Rectal smooth muscle tissue (tissue), 1 donor: ENCODE measurements around the gene CMTM6.
A peak's percentile ranks its signal among the peaks of the same experiment; 100 is the strongest.
"Not testable (repeated sequence)": the region's sequence is repeated elsewhere in the genome, so short reads cannot be mapped to it uniquely, and the experiment has no call there.

Source experiments
- H3K27ac ChIP-seq: one replicate; pipeline ENCODE4 v1.7.0; 2013; ENCODE audit warnings: low read depth, low read length, inconsistent platforms
- H3K27me3 ChIP-seq: one replicate; pipeline ENCODE4 v1.7.0; 2013; ENCODE audit warnings: low read length; ENCODE audit not compliant: control insufficient read depth, insufficient read depth
- H3K36me3 ChIP-seq: one replicate; pipeline ENCODE4 v1.7.0; 2013; ENCODE audit warnings: low read length; ENCODE audit not compliant: control insufficient read depth, insufficient read depth
- H3K4me1 ChIP-seq: one replicate; pipeline ENCODE4 v1.7.0; 2013; ENCODE audit warnings: low read length; ENCODE audit not compliant: control insufficient read depth, insufficient read depth
- H3K4me3 ChIP-seq: one replicate; pipeline ENCODE4 v1.7.0; 2013; ENCODE audit warnings: low read length
- H3K9ac ChIP-seq: one replicate; pipeline ENCODE4 v1.7.0; 2013; ENCODE audit warnings: low read length

The CMTM6 gene

DNA sequence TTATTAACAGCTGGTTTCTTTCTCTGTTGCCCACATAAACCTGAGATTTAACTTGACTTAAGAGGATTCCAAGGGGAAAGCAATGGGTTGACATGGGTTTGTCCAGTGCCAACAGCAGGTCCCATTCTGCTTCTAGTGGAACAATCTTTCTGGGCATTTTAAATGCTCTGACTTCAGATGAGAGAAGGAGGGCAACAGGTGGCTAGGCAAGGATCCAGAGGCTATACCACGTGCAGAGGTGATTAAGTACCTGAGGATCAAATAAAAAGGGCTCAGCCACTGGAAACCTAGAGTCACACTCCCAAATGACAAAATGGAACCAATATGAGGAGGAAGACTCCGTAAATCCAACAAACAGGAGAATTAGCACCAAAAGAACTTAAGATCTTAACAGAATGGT lies 28.5 kb downstream of the CMTM6 start:
- H3K9ac ChIP-seq: no peak overlapping the region
- H3K27ac ChIP-seq: no peak overlapping the region
- H3K4me1 ChIP-seq: no peaks in the 10 kb centered on the region
- H3K4me3 ChIP-seq: no peak overlapping the region
- no peaks in the 10 kb centered on the region for H3K36me3 ChIP-seq
- no peaks in the 10 kb centered on the region for H3K27me3 ChIP-seq

DNA sequence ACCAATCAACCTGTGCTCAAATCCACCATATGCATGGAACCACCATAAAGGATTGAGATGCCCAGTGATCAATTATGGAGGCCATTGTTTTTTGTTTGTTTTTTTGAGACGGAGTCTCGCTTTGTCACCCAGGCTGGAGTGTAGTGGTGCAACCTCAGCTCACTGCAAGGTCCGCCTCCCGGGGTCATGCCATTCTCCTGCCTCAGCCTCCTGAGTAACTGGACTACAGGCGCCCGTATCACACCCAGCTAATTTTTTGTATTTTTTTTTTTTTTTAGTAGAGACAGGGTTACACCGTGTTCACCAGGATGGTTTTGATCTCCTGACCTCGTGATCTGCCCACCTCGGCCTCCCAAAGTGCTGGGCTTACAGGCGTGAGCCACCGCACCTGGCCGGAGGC lies 30.5 kb downstream of the CMTM6 start:
- H3K27me3 ChIP-seq, H3K4me1 ChIP-seq, H3K9ac ChIP-seq, H3K27ac ChIP-seq, H3K4me3 ChIP-seq, H3K36me3 ChIP-seq: not testable (repeated sequence)

DNA sequence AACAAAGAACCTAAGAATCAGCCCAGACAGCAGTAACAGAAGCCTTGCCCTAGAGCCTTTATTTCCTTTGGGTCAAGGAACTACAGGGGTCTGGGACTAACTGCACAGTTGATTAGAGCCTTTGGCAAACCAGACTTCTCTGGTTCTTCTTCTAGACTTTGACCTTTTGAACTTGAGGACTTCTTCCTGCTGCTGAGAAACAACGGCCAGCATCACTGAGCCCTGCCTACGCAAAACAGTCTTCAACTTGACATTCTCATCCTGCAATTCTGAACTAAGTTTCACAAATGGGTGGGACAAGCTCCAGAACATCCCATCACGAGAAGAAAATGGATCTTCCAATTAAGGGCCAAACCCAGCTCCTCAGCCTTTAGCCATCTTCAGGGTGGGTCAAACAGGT lies 31.4 kb downstream of the CMTM6 start:
- H3K36me3 ChIP-seq: no peaks in the 10 kb centered on the region
- H3K9ac ChIP-seq: no peak overlapping the region
- no peaks in the 10 kb centered on the region for H3K4me1 ChIP-seq
- H3K27me3 ChIP-seq: no peaks in the 10 kb centered on the region
- no peak overlapping the region for H3K27ac ChIP-seq
- no peak overlapping the region for H3K4me3 ChIP-seq

DNA sequence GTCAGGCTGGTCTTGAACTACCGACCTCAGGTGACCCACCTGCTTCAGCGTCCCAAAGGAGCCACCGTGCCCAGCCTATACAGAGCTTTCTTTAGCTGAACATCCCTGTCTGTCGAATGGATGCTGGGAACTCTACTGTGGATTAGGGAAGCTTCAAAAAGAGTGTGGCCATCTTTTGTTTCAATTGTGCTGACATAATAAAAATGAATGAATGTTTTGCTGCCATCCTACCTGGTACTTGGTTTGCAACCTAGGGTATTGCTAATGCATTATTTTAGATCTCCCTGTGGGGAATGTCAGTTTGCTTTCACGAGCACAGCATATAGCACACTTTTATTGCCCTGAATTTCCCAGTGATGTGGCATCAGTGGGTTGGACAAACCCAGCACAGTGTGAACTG lies 32.3 kb downstream of the CMTM6 start:
- Histone ChIP-seq H3K4me1 (no peaks in the 10 kb centered on the region), H3K9ac (no peak overlapping the region), H3K4me3 (no peak overlapping the region), H3K36me3 (no peaks in the 10 kb centered on the region), H3K27me3 (no peaks in the 10 kb centered on the region), H3K27ac (no peak overlapping the region)

DNA sequence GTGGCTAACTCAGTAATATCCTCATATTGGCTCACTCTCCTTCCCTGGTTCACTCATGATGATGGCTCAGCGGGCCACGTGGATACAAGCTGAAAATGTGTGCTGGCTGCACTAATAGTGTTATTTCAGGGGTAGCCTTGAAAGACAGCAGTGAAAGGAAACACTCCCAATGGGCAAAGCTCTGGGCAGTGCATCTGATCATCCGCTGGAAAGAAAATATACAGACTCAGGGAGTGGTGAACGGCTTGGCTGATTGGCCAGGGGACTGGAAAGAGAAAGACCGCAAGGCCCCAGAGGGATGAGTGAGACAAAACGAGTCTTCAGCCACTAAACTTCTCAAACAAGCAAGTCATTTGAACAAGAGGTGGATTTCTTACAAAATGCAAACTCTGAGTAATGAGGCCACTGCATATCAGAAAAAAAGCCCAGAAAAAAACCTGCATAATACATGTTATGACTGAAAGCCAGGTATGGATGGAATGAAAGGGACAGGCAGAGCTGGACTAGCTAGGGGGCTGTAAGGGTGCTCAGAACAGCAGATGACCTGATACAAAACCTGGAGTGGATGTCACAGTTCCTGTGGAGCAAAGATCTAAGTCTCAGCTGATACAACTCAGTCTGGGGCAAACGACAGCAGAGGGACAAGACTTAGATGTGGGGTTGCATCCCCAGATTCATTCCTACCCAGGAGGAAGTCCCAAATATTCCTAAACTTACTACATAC lies 33.3 kb downstream of the CMTM6 start:
- H3K9ac ChIP-seq: no peak overlapping the region
- no peak overlapping the region for H3K27ac ChIP-seq
- H3K27me3 ChIP-seq: no peaks in the 10 kb centered on the region
- no peak overlapping the region for H3K4me3 ChIP-seq
- H3K4me1 ChIP-seq: no peaks in the 10 kb centered on the region
- no peaks in the 10 kb centered on the region for H3K36me3 ChIP-seq

DNA sequence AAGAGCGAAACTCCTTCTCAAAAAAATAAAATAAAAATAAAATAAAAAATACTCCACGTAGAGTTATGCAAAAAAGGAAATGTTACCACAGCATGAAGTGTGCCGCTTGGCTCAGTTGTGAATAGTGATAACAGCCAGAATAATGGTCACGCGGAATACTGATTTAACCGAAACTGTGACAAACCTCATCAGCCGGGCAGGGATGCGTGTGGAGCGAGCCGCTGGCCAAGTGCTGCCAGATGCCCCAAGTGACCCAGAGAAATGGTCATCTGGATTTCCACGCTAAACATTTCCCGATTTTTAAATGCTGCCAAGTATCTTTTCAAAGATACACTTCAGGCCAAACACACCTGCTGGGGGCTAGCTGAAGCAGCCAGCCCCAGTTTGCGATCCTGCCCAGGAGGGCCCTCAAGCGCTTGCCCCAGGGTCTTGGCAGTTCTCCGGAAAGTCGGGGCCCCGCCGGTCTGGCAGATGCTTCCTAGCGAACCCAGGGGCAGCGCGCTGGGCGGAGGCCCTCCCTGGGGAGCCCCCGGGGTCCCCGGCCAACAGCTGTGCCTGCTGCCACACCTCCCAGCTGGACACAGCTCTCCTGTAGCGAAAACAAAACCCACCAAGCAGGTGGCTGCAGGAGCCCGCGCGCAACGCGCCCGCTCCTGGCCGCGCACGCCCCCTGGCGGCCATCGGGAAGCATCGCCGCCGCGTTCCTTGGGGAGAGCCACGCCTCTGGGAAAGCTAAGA lies 35.1 kb downstream of the CMTM6 start:
- Histone ChIP-seq H3K27ac (no peak overlapping the region), H3K9ac (no peak overlapping the region), H3K4me3 (peak overlapping the region; percentile 54), H3K27me3 (no peaks in the 10 kb centered on the region), H3K4me1 (no peaks in the 10 kb centered on the region), H3K36me3 (no peaks in the 10 kb centered on the region)

DNA sequence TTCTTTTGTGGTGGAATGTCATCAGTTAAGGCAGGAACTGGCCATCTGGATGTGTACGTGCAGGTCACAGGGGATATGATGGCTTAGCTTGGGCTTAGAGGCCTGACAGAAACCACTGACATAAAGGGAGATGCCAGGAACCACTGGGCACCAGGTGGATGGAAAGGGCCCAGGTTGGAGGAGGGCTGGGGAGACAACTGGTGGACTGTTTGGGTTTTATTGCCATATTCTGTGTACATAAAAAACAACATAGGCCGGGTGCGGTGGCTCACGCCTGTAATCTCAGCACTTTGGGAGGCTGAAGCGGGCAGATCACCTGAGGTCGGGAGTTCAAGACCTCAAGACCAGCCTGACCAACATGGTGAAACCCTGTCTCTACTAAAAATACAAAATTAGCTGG lies 35.8 kb downstream of the CMTM6 start:
- H3K27me3 ChIP-seq, H3K4me1 ChIP-seq, H3K36me3 ChIP-seq, H3K9ac ChIP-seq, H3K4me3 ChIP-seq, H3K27ac ChIP-seq: not testable (repeated sequence)

DNA sequence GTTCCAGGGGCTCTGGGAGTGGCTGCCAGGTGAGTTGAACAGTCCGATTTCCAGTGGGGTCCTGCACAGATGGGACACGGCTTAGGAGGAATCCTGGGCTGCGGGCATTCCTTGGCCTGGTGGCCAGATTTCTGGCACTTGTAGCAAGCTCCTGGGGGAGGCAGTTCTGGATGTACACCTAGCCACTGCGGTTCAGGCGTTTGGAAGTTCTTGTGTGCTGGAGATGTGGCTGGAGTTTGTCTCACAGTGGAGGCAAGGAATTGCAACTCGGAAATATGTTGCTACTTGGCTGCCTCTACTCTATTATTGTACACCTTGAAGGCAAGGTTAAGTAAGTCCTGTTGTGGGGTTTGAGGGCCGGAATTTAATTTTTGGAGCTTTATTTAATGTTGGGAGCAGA lies 37.9 kb downstream of the CMTM6 start:
- not testable (repeated sequence) for H3K27ac ChIP-seq, H3K4me1 ChIP-seq, H3K9ac ChIP-seq, H3K27me3 ChIP-seq, H3K4me3 ChIP-seq, H3K36me3 ChIP-seq

DNA sequence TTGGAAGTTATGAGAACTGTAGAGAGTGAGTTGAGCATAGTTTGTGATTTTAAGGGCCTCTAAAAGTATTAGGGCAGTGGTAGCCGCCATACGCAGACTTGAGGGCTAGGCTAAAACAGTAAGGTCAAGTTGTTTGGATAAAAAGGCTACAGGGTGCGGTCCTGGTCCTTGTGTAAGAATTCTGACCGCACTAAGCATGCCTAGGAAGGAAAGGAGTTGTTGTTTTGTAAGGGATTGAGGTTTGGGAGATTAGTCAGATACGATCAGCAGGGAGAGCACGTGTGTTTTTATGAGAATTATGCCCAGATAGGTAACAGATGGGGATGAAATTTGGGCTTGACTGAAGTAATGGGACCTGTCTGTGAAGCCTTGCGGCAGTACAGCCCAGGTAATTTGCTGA lies 39.2 kb downstream of the CMTM6 start:
- not testable (repeated sequence) for H3K36me3 ChIP-seq, H3K27ac ChIP-seq, H3K27me3 ChIP-seq, H3K4me3 ChIP-seq, H3K9ac ChIP-seq, H3K4me1 ChIP-seq

DNA sequence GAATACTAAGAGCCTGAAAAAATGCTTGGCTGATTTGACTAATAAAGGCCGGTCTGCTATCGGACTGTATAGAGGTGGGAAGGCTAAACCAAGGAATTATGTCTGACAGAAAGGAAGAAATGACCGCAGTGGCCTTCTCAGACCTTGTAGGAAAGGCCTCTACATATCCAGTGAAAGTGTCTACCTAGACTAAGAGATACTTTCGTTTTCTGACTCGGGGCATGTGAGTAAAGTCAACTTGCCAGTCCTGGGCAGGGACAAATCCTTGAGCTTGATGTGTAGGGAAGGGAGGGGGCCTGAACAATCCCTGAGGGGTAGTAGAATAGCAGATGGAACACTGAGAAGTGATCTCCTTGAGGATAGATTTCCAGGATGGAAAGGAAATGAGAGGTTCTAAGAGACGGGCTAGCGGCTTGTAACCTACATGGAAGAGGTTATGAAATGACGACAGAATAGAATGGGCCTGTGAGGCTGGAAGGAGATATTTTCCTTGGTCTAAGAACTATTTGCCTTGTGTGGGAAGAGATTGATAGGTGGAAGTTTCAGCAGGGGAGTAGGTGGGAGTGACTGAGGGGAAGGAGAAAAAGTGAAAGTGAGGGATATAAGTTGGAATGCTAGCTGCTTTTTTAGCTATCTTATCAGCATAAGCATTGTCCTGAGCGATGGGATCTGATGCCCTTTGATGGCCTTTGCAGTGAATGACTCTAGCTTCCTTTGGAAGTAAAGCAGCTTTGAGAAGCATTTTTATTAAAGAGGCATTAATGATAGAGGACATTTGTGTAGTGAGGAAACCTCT lies 40.3 kb downstream of the CMTM6 start:
- H3K36me3 ChIP-seq, H3K27ac ChIP-seq, H3K27me3 ChIP-seq, H3K9ac ChIP-seq, H3K4me1 ChIP-seq, H3K4me3 ChIP-seq: not testable (repeated sequence)

DNA sequence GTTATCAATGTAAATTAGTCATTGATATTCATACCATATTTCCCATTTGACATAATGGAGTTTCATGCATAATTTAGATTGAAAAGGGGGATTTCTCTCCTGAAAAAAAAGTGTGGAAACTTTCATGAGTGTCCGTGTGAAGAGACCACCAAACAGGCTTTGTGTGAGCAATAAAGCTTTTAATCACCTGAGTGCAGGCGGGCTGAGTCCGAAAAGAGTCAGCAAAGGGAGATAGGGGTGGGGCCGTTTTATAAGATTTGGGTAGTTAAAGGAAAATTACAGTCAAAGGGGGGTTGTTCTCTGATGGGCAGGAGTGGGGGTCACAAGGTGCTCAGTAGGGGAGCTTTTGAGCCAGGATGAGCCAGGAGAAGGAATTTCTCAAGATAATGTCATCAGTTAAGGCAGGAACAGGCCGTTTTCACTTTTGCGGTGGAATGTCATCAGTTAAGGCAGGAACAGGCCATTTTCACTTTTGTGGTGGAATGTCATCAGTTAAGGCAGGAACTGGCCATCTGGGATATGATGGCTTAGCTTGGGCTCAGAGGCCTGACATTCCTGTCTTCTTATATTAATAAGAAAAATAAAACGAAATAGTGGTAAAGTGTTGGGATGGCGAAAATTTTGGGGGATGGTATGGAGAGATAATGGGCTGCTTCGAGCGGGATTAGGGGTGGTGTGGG lies 41.7 kb downstream of the CMTM6 start:
- not testable (repeated sequence) for H3K9ac ChIP-seq, H3K4me1 ChIP-seq, H3K27me3 ChIP-seq, H3K4me3 ChIP-seq, H3K36me3 ChIP-seq, H3K27ac ChIP-seq

DNA sequence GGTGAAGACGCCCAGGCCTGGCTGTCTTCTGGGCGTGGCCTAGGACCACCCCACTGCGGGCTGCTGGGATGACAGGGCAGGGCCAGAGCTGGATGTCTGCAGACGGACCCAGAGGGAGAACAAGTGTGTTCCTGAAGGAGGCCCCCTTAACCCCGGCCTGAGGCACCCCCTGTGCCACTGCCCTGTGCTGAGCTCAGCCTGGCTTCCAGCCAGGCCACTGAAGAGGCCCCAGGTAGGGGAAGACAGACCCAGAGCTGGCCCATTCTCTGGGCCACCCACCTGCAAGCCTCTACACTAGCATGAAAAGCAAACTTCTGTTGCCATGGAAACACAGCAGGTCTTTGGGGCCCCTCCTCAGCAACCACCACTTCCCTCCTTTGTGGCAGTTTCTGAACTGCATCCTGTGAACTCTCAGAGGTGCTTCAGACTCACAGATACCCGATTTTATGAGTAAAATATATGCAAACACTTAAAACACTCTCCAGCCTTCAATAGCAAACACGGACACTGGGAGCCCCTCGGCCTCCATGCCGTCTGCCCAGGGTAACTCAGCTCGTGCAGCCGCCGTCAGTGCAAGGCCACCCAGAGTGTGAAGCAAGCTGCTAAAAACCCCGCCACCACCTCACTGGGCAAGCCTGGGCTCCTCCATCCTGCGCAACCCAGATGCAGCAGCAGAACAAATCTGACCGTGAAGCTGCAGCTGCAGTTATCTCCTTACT lies 42.5 kb downstream of the CMTM6 start:
- Histone ChIP-seq H3K36me3 (no peaks in the 10 kb centered on the region), H3K4me3 (no peak overlapping the region), H3K4me1 (no peaks in the 10 kb centered on the region), H3K27me3 (no peaks in the 10 kb centered on the region), H3K9ac (no peak overlapping the region), H3K27ac (no peak overlapping the region)
